NCI-H345 treated with DMSO at 0.1 percent for 48 hours (cell line): ENCODE results near the gene SFI1.
A peak's percentile ranks its signal among the peaks of the same experiment; 100 is the strongest.
"Not testable (repeated sequence)": the region's sequence is repeated elsewhere in the genome, so short reads cannot be mapped to it uniquely, and the experiment has no call there.

ENCODE experiments used
- DNase-seq: peaks from one replicate; lab custom pipeline; 2025; ENCODE audit not compliant: unreplicated experiment; lab: John Stamatoyannopoulos, UW

Gene SFI1

DNA sequence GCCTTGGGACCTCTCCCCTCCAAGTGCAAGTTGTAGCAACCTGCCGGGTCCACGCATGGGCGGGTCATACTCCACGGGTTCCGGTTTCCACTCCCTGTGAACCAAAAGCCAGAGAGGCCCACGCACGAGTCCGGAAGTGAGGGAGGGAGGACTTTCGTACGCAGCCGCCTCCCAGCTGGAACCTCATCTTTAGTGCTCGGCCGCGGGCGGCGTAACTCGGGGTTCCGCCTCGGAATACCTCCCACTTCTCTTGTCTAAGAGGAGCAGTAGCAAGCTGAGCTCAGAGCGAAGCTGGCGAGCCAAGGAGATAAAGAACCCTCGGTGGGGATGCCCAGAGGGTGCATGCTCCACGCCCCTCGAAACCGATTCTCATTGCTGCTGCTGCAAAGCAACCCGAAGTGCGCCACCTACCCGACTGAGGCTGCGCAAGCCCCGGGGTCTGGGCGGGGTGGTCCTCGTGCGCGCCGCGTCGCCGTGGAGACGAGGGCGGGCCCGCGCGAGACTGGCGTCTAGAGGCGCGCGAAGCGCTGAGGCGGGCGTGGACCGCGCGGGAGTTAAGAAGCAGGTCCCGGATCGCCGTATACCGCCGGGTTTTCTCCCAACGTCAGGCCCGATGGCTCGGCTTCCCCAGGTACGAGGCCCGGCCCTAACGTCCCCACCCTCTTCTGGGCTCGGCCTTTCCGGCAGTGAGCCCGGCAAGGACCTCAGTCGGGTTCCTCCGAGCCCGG, at the start of gene SFI1:
Gene SFI1, plus strand, starts transcription at position 530 of the 728 bp plus-strand sequence. CDS start 11,749 bp downstream, outside the sequence.
- DNase-seq: peak; percentile 50

DNA sequence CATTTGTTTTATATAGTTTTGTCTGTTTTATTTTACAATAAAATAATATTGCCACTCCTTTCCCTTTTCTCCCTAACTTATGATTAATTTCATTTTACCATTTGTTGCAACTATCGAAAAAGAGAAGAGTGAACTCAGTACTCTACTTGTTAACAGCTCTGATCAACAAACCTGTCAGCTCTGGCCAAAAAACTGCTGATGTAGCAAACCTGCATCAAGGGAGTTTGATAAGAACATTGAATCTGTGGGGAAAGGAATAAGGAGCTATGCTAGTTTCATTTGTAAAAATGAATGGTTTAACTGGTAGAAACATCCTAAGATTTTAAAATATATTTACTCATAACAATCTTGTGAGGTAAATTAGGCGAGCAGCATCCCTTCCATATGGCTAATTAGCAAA, 49.6 kb upstream of the SFI1 start:
- no peak for DNase-seq

GRCh38 chr22:31447337-31447736, 49.0 kb upstream of the SFI1 start:
- no peak for DNase-seq

DNA sequence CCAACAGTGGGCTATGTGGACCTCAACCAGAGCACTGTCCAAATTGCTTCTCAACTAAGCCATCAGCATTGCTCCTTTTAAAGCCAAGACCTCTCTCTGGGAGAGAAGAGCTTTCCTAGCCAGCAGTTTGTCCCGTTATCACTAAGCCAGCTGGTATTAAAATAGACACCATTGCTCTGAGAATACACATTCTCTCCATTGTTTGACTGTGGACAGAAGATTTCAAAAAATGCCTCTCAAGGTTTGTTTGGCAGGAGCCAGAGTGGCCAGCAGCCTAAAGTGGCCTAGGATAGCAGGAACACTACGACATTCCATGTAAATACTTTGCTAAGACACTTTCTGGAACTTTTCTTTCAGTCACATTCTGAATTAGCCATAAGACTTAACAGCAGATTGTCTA, 48.0 kb upstream of the SFI1 start:
- no peak for DNase-seq

GRCh38 chr22:31449506-31449905, 46.8 kb upstream of the SFI1 start:
- DNase-seq: no peak

- DNase-seq: no peak
Measured at GRCh38 chr22:31451709-31452571, 44.4 kb upstream of the SFI1 start.

DNA sequence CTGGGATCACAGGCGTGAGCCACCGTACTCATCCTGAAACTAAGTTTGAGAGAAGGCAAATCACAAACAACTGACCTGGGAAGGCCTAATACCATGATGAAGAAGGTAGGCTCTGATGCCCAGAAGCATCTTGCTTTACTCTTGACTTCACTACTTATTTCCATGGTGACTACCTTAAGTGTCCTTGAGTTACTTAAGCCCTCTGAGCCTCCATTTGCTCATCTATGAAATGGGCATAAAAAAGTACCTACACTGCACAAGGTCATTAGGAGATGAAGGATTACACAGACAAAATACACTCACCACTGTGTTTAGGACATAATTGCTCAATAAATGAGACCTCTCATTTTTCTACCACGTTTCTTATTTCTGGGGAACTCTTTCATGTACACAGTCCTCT, 34.6 kb upstream of the SFI1 start:
- DNase-seq: no peak

DNA sequence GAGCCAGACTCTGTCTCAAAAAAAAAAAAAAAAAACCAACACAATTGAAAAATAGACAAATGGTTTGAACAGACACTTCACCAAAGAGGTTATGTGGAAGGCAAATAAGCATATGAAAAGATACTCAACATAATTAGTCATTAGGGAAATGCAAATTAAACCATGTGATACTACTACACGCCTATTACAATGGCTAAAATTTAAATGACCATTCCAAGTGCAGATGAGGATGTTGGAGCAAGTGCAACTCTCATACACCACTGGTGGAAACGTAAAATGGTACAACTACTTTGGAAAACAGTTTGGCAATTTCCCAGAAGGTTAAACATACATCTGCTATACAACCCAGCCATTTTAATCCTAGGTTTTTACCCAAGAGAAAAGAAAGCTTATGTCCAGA, 31.0 kb upstream of the SFI1 start:
- DNase-seq: no peak

DNA sequence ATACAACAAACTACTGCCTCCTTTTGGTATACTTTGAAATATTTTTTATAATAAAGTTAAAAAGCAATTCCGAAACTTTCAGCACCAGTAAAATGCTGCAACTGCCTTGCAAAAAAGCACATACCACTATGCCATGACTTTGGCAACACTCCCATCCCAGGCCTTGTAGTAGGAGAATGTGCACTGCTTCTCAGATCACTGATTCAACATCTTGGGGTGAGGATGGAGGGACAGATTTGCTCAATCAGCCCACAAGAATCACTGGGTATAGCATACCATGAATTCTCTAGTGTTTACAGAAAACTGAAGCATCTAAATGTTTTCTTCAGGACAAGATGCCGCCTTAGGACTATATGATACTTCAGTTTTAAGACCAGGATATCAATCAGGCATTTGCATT, 21.6 kb upstream of the SFI1 start:
- no peak for DNase-seq

DNA sequence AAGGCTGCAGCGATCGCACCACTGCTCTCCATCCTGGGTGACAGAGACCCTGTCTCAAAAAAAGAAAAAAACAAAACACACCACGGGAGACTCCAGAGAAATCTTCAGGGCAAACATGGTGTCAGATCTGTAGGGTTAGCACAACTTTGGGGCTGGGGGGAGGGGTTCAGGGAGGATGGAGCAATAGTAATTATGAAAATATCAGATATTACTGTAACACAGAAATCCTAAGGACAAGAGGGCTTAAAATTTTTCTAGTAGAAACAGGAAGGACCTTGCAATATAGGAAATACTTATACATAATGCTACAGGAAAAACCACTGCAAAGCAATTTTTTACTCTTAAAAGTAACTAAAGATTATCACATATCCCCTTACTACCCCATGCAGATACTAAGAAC, 20.5 kb upstream of the SFI1 start:
- no peak for DNase-seq

DNA sequence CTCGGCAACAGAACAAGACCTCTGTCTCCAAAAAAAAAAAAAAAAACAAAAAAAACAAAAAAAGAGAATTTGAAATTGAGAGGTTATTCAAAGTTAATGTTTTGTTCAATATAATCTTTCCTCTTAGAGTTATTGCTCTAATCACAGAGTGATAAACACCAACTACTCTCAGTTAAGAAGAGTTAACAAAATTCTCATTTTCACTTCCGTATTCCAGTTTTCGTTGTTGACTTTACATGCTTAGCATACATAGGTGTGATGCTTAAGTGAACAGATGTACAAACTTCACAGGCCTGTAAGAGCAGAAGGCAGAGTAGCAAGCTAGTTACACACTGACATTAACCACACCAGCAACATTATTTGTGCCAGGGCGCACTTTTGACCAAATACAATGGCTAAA, 19.0 kb upstream of the SFI1 start:
- DNase-seq: no peak

DNA sequence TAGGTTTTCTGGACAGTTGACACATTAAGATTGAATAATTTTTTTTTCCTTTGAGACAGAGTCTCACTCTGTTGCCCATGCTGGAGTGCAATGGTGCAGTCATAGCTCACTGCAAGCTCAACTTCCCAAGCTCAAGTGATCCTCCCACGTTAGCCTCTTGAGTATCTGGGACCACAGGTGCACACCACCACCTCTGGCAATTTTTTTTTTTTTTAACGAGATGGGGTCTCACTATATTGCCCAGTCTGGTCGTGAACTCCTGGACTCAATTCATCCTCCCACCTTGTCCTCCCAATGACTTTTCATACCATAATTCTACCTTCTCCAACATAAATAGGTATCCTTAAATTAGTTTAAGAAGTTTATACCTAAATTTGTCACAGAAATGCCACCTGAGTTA, 15.2 kb upstream of the SFI1 start:
- DNase-seq: no peak

DNA sequence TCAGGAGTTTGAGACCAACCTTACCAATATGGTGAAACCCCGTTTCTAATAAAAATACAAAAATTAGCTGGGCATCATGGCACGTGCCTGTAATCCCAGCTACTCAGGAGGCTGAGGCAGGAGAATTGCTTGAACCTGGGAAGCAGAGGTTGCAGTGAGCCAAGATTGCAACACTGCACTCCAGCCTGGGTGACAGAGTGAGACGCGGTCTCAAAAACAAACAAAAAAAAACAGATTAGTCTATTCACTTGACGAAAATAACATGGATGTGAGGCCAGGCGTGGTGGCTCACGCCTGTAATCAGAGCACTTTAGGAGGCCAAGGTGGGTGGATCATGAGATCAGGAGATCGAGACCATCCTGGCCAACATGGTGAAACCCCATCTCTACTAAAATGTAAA, 13.9 kb upstream of the SFI1 start:
- not testable (repeated sequence) for DNase-seq

- not testable (repeated sequence) for DNase-seq
Measured at GRCh38 chr22:31486369-31486768, 10.0 kb upstream of the SFI1 start.

DNA sequence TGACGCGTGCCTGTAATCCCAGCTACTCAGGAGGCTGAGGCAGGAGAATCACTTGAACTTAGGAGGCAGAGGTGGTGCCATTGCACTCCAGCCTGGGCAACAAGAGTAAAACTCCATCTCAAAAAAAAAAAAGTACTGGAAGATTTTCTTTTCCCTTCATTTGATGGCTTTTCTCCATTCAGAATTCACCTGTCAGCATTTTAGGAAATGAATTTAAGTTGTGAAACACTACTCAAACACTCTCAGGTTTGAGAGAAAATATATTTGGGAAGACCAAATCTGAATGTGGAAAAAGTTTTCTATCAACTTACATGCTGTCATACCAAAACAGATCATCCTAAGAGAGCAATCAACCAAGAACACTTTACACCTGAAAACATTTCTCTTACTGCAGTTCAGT, 9.4 kb upstream of the SFI1 start:
- DNase-seq: no peak

GRCh38 chr22:31488346-31488883, 7.9 kb upstream of the SFI1 start:
- DNase-seq: no peak

GRCh38 chr22:31488988-31489617, 7.2 kb upstream of the SFI1 start:
- DNase-seq: no peak

DNA sequence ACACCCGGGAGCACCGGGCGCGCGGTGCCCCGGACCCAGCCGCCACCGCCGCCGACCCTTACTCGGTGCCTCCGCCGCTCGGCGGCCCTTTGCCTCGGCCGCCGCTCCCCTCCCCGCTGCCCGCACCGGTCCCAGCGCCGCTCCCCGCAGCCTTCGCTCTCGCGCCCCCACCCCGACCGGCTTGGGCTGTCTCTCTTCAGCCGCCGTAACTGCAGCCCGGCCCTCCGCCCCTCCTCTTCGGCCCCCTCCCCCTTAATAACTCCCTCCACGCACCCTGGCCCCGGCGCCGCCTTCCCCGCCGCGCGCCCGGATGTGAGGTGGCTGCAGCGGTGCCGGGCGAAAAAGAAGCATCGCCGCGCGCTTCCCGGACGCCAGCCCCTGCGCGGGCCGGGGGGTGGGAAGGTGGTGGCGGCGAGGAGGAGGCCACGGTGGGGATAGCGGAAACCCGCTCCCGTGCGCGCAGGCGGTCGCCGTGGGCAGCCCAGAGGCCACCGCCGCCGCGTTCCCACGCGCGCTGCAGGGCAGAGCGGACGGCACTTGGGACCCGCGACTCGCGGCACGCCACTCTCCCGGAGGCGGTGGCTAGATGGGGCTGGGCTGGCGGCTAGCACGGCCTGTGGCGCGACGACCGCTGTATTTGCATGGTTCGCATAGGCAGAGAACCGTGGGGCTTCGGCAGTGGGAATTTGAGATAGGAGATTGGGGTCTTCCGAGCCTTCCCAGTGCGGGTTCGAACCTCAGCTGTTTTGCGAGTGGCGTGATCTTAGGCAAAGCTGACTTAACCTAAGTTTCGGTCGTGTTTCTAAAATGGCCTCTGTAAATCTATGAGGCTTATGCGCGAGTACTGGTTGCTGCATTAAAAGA, 6.5 kb upstream of the SFI1 start, which contains the start of gene EIF4ENIF1:
Gene EIF4ENIF1, minus strand, starts transcription at position 211 of the 864 bp plus-strand sequence. CDS start 1,124 bp downstream, outside the sequence.
- peak; percentile 17 for DNase-seq

- peak; percentile 3 for DNase-seq
Measured at GRCh38 chr22:31490496-31490925, 5.8 kb upstream of the SFI1 start.

DNA sequence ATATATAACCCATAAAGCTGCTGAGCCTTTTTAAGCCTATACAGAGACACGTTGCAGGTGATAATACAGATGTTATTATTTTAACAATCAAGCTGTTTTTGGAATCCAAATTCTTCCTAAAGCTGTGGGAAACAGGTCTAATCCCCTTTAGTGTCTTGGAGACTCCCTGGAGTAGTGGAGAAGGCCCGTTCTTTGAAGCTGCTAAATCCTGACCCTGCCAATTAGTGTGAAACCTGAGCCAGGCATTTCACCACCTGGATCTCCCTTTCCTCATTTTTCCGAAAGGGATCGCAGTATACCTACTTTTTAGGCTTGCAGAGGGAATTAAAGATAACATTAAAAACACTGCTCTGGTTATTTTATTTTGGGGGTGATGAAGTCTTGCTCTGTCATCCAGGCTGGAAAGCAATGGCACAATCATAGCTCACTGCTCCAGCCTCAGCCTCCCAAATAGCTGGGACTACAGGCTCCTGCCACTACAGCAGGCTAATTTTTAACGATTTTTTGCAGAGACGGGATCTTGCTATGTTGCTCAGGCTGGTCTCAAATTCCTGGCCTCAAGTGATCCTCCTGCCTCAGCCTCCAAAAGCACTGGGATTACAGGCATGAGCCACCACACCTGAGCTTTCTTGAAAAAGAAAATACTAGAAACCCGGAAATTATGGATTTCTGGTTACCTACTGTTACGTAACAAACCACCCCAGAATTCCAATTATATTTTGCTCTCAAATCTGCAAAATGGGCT, 4.9 kb upstream of the SFI1 start:
- DNase-seq: no peak
